HL-60 (cell line): ENCODE data around the gene LENG9.

Experiments
- DNase-seq, 2 experiments: peaks; one replicate each; pipeline ENCODE4 v3.0.0-alpha.2; 2010 to 2020; ENCODE audit warnings: low read depth in 1 of 2, low spot score in 1 of 2
- H3K27ac ChIP-seq: fragments of 250-450 bp; sonication (Bioruptor Pico); replicated peaks from 2 replicates; pipeline ENCODE4 v1.5.1; 2020; ENCODE audit warnings: mild to moderate bottlenecking, moderate library complexity
- H3K27me3 ChIP-seq: fragments of 250-450 bp; sonication (Bioruptor Pico); 2 replicates; pipeline ENCODE4 v1.5.1; 2021; ENCODE audit warnings: mild to moderate bottlenecking, moderate library complexity; ENCODE audit not compliant: insufficient read depth, poor library complexity, severe bottlenecking
- H3K4me3 ChIP-seq: replicated peaks from 2 replicates; pipeline ENCODE4 v1.5.1; 2011; ENCODE audit warnings: mild to moderate bottlenecking, control low read depth, low read length; ENCODE audit not compliant: insufficient read depth
- GABPA ChIP-seq: IDR thresholded peaks from 2 replicates; pipeline ENCODE4 v1.6.1; 2012; ENCODE audit warnings: low read depth
- POLR2AphosphoS5 ChIP-seq: IDR thresholded peaks from 2 replicates; pipeline ENCODE4 v1.6.1; 2012; ENCODE audit warnings: low read depth
- SPI1 ChIP-seq: IDR thresholded peaks from 2 replicates; pipeline ENCODE4 v1.6.1; 2012; ENCODE audit warnings: low read depth, mild to moderate bottlenecking, borderline replicate concordance
- TF ChIP-seq, protein P1 (sequence below): IDR thresholded peaks from one replicate; pipeline ENCODE4 v1.5.1; 2011; ENCODE audit warnings: low read length, control low read depth, inconsistent platforms; ENCODE audit not compliant: insufficient read depth
- TF ChIP-seq, protein P2 (sequence below): IDR thresholded peaks from 2 replicates; pipeline ENCODE4 v1.6.1; 2012; ENCODE audit warnings: low read depth; ENCODE audit not compliant: insufficient replicate concordance

LENG9 gene

DNA sequence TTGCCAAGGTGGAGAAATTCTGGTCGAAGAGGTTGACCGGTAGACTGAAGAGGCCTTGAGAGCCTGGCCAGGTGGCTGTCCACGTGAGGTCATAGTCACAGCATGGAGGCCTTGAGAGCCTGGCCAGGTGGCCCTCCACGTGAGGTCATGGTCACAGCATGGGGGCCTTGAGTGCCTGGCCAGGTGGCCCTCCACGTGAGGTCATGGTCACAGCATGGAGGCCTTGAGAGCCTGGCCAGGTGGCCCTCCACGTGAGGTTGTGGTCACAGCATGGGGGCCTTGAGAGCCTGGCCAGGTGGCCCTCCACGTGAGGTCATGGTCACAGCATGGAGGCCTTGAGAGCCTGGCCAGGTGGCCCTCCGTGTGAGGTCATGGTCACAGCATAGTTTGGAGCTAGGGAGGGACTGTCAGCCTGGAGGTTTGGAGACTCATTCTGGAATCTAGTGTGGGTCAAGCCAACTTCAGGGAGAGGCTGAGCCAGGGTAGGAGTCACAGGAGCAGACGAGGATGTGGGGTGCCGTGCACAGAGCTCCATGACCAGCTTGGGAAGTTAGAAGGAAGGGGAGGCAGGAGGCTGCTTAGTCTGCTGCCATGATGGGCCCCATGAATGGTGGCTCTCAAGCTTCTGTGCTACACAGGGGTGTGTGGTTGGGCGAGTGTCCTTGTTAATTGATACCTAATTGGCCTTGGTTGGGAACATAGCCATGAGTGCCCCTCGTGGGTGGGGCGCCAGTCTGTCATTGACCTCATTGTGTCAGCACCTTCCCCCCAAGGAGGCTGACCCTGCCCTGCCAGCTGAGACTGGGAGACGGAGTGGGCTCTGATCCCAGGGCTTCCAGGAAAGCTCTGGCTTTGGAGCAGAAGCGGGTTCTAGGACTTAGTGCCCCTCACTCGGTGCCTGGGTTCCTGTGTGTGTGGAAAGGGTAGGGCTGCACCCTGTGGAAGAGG, 4.0 kb downstream of the LENG9 start:
- TF ChIP-seq, protein P1, sequence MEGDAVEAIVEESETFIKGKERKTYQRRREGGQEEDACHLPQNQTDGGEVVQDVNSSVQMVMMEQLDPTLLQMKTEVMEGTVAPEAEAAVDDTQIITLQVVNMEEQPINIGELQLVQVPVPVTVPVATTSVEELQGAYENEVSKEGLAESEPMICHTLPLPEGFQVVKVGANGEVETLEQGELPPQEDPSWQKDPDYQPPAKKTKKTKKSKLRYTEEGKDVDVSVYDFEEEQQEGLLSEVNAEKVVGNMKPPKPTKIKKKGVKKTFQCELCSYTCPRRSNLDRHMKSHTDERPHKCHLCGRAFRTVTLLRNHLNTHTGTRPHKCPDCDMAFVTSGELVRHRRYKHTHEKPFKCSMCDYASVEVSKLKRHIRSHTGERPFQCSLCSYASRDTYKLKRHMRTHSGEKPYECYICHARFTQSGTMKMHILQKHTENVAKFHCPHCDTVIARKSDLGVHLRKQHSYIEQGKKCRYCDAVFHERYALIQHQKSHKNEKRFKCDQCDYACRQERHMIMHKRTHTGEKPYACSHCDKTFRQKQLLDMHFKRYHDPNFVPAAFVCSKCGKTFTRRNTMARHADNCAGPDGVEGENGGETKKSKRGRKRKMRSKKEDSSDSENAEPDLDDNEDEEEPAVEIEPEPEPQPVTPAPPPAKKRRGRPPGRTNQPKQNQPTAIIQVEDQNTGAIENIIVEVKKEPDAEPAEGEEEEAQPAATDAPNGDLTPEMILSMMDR: no peak
- TF ChIP-seq POLR2AphosphoS5: no peak; the same call in 1 of the 2 replicates
- no peak for TF ChIP-seq SPI1
- TF ChIP-seq GABPA: no peak
- TF ChIP-seq, protein P2, sequence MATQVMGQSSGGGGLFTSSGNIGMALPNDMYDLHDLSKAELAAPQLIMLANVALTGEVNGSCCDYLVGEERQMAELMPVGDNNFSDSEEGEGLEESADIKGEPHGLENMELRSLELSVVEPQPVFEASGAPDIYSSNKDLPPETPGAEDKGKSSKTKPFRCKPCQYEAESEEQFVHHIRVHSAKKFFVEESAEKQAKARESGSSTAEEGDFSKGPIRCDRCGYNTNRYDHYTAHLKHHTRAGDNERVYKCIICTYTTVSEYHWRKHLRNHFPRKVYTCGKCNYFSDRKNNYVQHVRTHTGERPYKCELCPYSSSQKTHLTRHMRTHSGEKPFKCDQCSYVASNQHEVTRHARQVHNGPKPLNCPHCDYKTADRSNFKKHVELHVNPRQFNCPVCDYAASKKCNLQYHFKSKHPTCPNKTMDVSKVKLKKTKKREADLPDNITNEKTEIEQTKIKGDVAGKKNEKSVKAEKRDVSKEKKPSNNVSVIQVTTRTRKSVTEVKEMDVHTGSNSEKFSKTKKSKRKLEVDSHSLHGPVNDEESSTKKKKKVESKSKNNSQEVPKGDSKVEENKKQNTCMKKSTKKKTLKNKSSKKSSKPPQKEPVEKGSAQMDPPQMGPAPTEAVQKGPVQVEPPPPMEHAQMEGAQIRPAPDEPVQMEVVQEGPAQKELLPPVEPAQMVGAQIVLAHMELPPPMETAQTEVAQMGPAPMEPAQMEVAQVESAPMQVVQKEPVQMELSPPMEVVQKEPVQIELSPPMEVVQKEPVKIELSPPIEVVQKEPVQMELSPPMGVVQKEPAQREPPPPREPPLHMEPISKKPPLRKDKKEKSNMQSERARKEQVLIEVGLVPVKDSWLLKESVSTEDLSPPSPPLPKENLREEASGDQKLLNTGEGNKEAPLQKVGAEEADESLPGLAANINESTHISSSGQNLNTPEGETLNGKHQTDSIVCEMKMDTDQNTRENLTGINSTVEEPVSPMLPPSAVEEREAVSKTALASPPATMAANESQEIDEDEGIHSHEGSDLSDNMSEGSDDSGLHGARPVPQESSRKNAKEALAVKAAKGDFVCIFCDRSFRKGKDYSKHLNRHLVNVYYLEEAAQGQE: no peak
- Histone ChIP-seq H3K27ac (no peak overlapping the region), H3K27me3 (no peaks in the 10 kb centered on the region), H3K4me3 (no peak overlapping the region)
- no peak for DNase-seq

DNA sequence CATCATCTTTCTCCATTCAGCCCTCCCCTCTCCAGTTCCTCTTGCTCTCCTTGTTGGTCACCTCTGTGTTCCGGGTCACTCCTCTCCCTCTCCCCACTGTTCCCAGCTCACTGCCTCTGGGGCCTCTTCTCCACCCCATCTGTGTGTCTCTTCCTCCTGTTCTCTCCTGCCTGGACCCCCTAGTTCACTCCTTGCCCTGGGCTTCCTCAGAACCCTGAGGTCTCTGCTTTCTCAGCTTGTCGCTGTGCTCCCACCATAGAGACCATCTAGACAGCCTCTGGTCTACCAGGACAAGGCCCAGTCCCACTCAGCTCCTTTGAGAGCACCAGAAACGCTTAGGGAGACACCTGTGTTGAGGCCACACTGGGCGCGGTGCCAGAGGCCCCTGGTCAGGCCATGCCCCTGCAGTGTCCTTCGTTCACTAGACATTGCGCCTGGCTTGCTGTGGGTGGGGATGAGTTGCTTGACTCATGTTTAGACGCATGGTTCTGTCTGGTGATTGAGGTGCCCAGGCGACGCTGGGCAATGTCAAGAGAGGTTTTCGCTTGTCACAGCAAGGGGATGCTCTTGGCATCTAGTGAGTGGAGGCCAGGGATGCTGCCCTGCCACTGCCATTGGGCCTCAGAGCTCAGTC, 4.8 kb downstream of the LENG9 start:
- no peak overlapping the region for H3K27ac ChIP-seq
- DNase-seq: no peak
- TF ChIP-seq, protein P2: no peak
- no peak for TF ChIP-seq GABPA
- no peak for TF ChIP-seq POLR2AphosphoS5
- TF ChIP-seq, protein P1: no peak
- TF ChIP-seq SPI1: no peak
- no peak overlapping the region for H3K4me3 ChIP-seq
- H3K27me3 ChIP-seq: no peaks in the 10 kb centered on the region

GRCh38 chr19:54457773-54458647, 5.6 kb downstream of the LENG9 start:
- no peak for TF ChIP-seq GABPA
- TF ChIP-seq, protein P1: no peak
- no peak for TF ChIP-seq POLR2AphosphoS5
- no peak overlapping the region for H3K27ac ChIP-seq
- no peak overlapping the region for H3K4me3 ChIP-seq
- H3K27me3 ChIP-seq: no peaks in the 10 kb centered on the region
- no peak for DNase-seq
